H1 (cell line): ENCODE results near the gene LRP1-AS. TPM values are rescaled to one million over a fixed set of nuclear protein-coding genes. Genes with fewer than 3 reads are reported as not detected.

Experiments
- CTCF ChIA-PET: fragments of 300-600 bp; sonication (Branson Sonifier 250); formaldehyde crosslinking; loops from one replicate; lab custom pipeline; 2021; ENCODE audit not compliant: partially characterized antibody; lab: Charles Lee
- POLR2A ChIA-PET: fragments of 300-600 bp; sonication (Branson Sonifier 250); formaldehyde crosslinking; loops from one replicate; lab custom pipeline; 2021; ENCODE audit warnings: inconsistent platforms; ENCODE audit not compliant: partially characterized antibody; lab: Charles Lee
- DNase-seq, 2 experiments: peaks; one replicate each; pipeline versions ENCODE4 v3.0.0 to v3.0.0-alpha.2; 2010 to 2022; ENCODE audit warnings: low spot score in 2 of 2, low read depth in 1 of 2, mixed read lengths in 1 of 2
- FAIRE-seq: peaks from 2 replicates; lab custom pipeline; 2011; peaks lifted over from hg19 to GRCh38; lab: Jason Lieb, UNC
- H2AFZ ChIP-seq: 2 replicates; pipeline ENCODE4 v1.8.1; 2012; ENCODE audit warnings: low read length, inconsistent platforms
- H2AK5ac ChIP-seq: 2 replicates; pipeline ENCODE4 v1.6.1; 2013; ENCODE audit warnings: low read depth, low read length
- H2BK120ac ChIP-seq: replicated peaks from 2 replicates; pipeline ENCODE3; 2013; ENCODE audit warnings: low read depth, low read length, inconsistent platforms
- H2BK12ac ChIP-seq: 2 replicates; pipeline ENCODE4 v1.6.1; 2013; ENCODE audit warnings: low read depth, low read length
- H2BK15ac ChIP-seq: 2 replicates; pipeline ENCODE4 v1.6.1; 2013; ENCODE audit warnings: low read length
- H2BK20ac ChIP-seq: 2 replicates; pipeline ENCODE4 v1.6.1; 2013; ENCODE audit warnings: low read length
- H2BK5ac ChIP-seq: 2 replicates; pipeline ENCODE4 v1.6.1; 2013; ENCODE audit warnings: low read depth, low read length
- H3K14ac ChIP-seq: 2 replicates; pipeline ENCODE4 v1.6.1; 2013; ENCODE audit warnings: inconsistent platforms; ENCODE audit not compliant: insufficient read length
- H3K18ac ChIP-seq: 2 replicates; pipeline ENCODE4 v1.6.1; 2013; ENCODE audit warnings: low read length; ENCODE audit errors: extremely low read depth
- H3K23ac ChIP-seq: 2 replicates; pipeline ENCODE4 v1.6.1; 2013; ENCODE audit warnings: inconsistent platforms; ENCODE audit not compliant: insufficient read length
- H3K23me2 ChIP-seq: 2 replicates; pipeline ENCODE4 v1.6.1; 2013; ENCODE audit warnings: low read depth, low read length
- H3K27ac ChIP-seq: 2 replicates; pipeline ENCODE4 v1.6.1; 2011; ENCODE audit warnings: low read depth, low read length, inconsistent platforms
- H3K27me3 ChIP-seq, 4 experiments: replicated peaks in 1 of 4; 1 replicate in 1 of 4; 2 replicates in 3 of 4; pipeline versions ENCODE4 v1.6.1 to v1.8.1; 2011 to 2013; ENCODE audit warnings: low read length in 3 of 4, mild to moderate bottlenecking in 3 of 4, inconsistent platforms in 2 of 4, mixed read lengths in 2 of 4, moderate library complexity in 1 of 4; ENCODE audit not compliant: control insufficient read depth in 3 of 4, insufficient read depth in 3 of 4; ENCODE audit errors: extremely low read depth in 1 of 4
- H3K36me3 ChIP-seq, 4 experiments: 2 replicates each; pipeline versions ENCODE4 v1.6.1 to v1.8.1; 2011 to 2013; ENCODE audit warnings: mild to moderate bottlenecking in 4 of 4, low read length in 3 of 4, moderate library complexity in 2 of 4, control low read depth in 1 of 4, inconsistent platforms in 1 of 4; ENCODE audit not compliant: insufficient read depth in 4 of 4, control insufficient read depth in 2 of 4
- H3K4ac ChIP-seq: replicated peaks from 2 replicates; pipeline ENCODE3; 2013; ENCODE audit warnings: low read length, low read depth, mixed read lengths, inconsistent platforms; ENCODE audit not compliant: insufficient read length
- H3K4me1 ChIP-seq, 4 experiments: replicated peaks in 1 of 4; 1 replicate in 1 of 4; 2 replicates in 3 of 4; pipeline versions ENCODE4 v1.6.1 to v1.8.1; 2011 to 2013; ENCODE audit warnings: low read length in 3 of 4, inconsistent platforms in 2 of 4, mixed read lengths in 1 of 4; ENCODE audit not compliant: insufficient read depth in 4 of 4, control insufficient read depth in 3 of 4
- H3K4me2 ChIP-seq, 2 experiments: 2 replicates each; pipeline versions ENCODE4 v1.6.1 to v1.8.1; 2011 to 2013; ENCODE audit warnings: low read depth in 2 of 2, low read length in 2 of 2, control low read depth in 1 of 2, inconsistent platforms in 1 of 2, mild to moderate bottlenecking in 1 of 2; ENCODE audit not compliant: insufficient read depth in 1 of 2
- H3K4me3 ChIP-seq, 4 experiments: fragments of 200-600, 300-600 bp in 1 of 4; sonication (generic), shearing (Covaris generic), sonication (Bioruptor Twin) in 1 of 4; 2 replicates each; pipeline versions ENCODE4 v1.5.1 to v1.8.1; 2011 to 2016; ENCODE audit warnings: low read length in 4 of 4, low read depth in 3 of 4, control low read depth in 2 of 4, inconsistent platforms in 2 of 4, mild to moderate bottlenecking in 2 of 4, mixed read lengths in 1 of 4, moderate library complexity in 1 of 4; ENCODE audit not compliant: insufficient read depth in 2 of 4; ENCODE audit errors: extremely low read depth in 1 of 4
- H3K56ac ChIP-seq: replicated peaks from 2 replicates; pipeline ENCODE3; 2013; ENCODE audit warnings: low read depth, mild to moderate bottlenecking, mixed read lengths, low read length, inconsistent platforms; ENCODE audit not compliant: insufficient read length
- H3K79me1 ChIP-seq: 2 replicates; pipeline ENCODE4 v1.6.1; 2013; ENCODE audit warnings: low read depth, low read length, control low read depth
- H3K79me2 ChIP-seq, 2 experiments: 2 replicates each; pipeline versions ENCODE4 v1.6.1 to v1.8.1; 2012 to 2013; ENCODE audit warnings: low read length in 2 of 2, mild to moderate bottlenecking in 2 of 2, inconsistent platforms in 1 of 2; ENCODE audit not compliant: insufficient read depth in 2 of 2, control insufficient read depth in 1 of 2
- H3K9ac ChIP-seq, 4 experiments: replicated peaks in 1 of 4; 1 replicate in 1 of 4; 2 replicates in 3 of 4; pipeline versions ENCODE4 v1.6.1 to v1.8.1; 2011 to 2013; ENCODE audit warnings: low read depth in 3 of 4, low read length in 3 of 4, control low read depth in 2 of 4, mild to moderate bottlenecking in 2 of 4, moderate library complexity in 2 of 4, inconsistent platforms in 1 of 4; ENCODE audit errors: extremely low read depth in 1 of 4
- H3K9me3 ChIP-seq, 2 experiments: 2 replicates each; pipeline versions ENCODE4 v1.6.1 to v1.8.1; 2012 to 2013; ENCODE audit warnings: mild to moderate bottlenecking in 2 of 2, moderate library complexity in 2 of 2, control low read depth in 1 of 2, inconsistent platforms in 1 of 2, low read depth in 1 of 2, low read length in 1 of 2, mixed read lengths in 1 of 2; ENCODE audit not compliant: insufficient read depth in 2 of 2
- H4K20me1 ChIP-seq, 2 experiments: replicated peaks in 1 of 2; 2 replicates each; pipeline versions ENCODE3 to v1.8.1; 2011 to 2013; ENCODE audit warnings: inconsistent platforms in 2 of 2, low read length in 2 of 2, mild to moderate bottlenecking in 1 of 2; ENCODE audit not compliant: insufficient read depth in 2 of 2, control insufficient read depth in 1 of 2
- H4K5ac ChIP-seq: 2 replicates; pipeline ENCODE4 v1.6.1; 2013; ENCODE audit warnings: low read length, low read depth, mixed read lengths, inconsistent platforms; ENCODE audit not compliant: insufficient read length
- H4K8ac ChIP-seq: 2 replicates; pipeline ENCODE4 v1.8.0; 2013; ENCODE audit warnings: mild to moderate bottlenecking, moderate library complexity, low read length, inconsistent platforms; ENCODE audit not compliant: insufficient read depth; ENCODE audit errors: extremely low read depth
- H4K91ac ChIP-seq: replicated peaks from 2 replicates; pipeline ENCODE3; 2013; ENCODE audit warnings: low read length, mixed read lengths, inconsistent platforms; ENCODE audit not compliant: insufficient read length
- BRCA1 ChIP-seq: IDR thresholded peaks from 2 replicates; pipeline ENCODE4 v1.6.1; 2012; ENCODE audit warnings: low read depth, low read length, improper control_type of control experiment
- SIN3A ChIP-seq, 2 experiments: IDR thresholded peaks in 1 of 2; conservative IDR thresholded peaks in 1 of 2; 2 replicates each; pipeline ENCODE4 v1.6.1; 2011 to 2012; ENCODE audit warnings: low read length in 2 of 2, improper control_type of control experiment in 1 of 2, low read depth in 1 of 2, mild to moderate bottlenecking in 1 of 2
- SUZ12 ChIP-seq: fragments of 200-600 bp; sonication (generic); IDR thresholded peaks from 2 replicates; pipeline ENCODE4 v1.6.1; 2012; ENCODE audit warnings: mild to moderate bottlenecking, inconsistent platforms, low read length, moderate library complexity, mixed read lengths
- WGBS, 2 experiments: shearing (Covaris generic) in 1 of 2; methylation state at CpG; one replicate each; pipeline versions ENCODE4 v1.1.6 to v1.1.7; 2013 to 2015; ENCODE audit warnings: low lambda C conversion rate in 2 of 2, mixed read lengths in 2 of 2, inconsistent platforms in 1 of 2, low coverage in 1 of 2, missing lambda C conversion rate in 1 of 2; ENCODE audit not compliant: insufficient replicate concordance in 2 of 2, insufficient coverage in 1 of 2, insufficient read length in 1 of 2; ENCODE audit errors: extremely low coverage in 1 of 2, missing lambda C conversion rate in 1 of 2; 5-methylcytosine and 5-hydroxymethylcytosine counted together
- polyA plus RNA-seq, 7 experiments: library from polyadenylated mRNA; depleted of rRNA in 3 of 7; stranded (reverse) in 5 of 7; unstranded in 2 of 7; fragments of >200 nt in 5 of 7; fragments of 200-250 nt in 2 of 7; gene quantifications; 1 replicate in 5 of 7; 2 replicates in 1 of 7; 4 replicates in 1 of 7; pipeline versions ENCODE4 v1.2.1 to v1.2.3, GENCODE V29; 2011 to 2013; ENCODE audit warnings: missing spikeins in 2 of 7, mixed read lengths in 2 of 7
- total RNA-seq: library from RNA; stranded (reverse); fragmentation: NEBNext Ultra II Directional; extraction: Animal tissue kit (Norgen Biotek cat#: 25700); gene quantifications from 2 replicates; pipeline ENCODE4 v1.2.1, GENCODE V29; 2021

Gene LRP1-AS
- total and polyA plus RNA-seq, 2 of the 8 experiments (the other 6 are each of a cell fraction or from before 2014, with no cell fraction given), result not detected

- Histone ChIP-seq H3K9ac (no peak overlapping the region), H2BK120ac (no peak overlapping the region), H2BK15ac (0 out of 2 replicates have a peak overlapping the region, but pooled peaks have one; percentile 50), H2BK12ac (no peak overlapping the region), H2BK20ac (no peak overlapping the region), H3K79me1 (no peaks in the 10 kb centered on the region), H4K5ac (no peak overlapping the region), H3K27ac (no peak overlapping the region), H4K91ac (no peak overlapping the region), H3K4me2 (no peak overlapping the region), H3K36me3 (no peaks in the 10 kb centered on the region), H3K9me3 (no peaks in the 10 kb centered on the region), H3K23ac (no peak overlapping the region), H3K23me2 (no peaks in the 10 kb centered on the region), H2AFZ (no peak overlapping the region), H3K14ac (no peak overlapping the region), H3K56ac (no peak overlapping the region), H2AK5ac (no peak overlapping the region), H4K8ac (0 out of 2 replicates have a peak overlapping the region, but pooled peaks have one; percentile 5), H3K4me3 (no peak overlapping the region), H3K4me1 (no peaks in the 10 kb centered on the region), H3K18ac (no peak overlapping the region), H3K27me3 (peaks cover 0 to 2% (median under 1%) of the 10 kb centered on the region in 4 experiments; a peak in 1 of 7 replicates), H4K20me1 (no peaks in the 10 kb centered on the region), H3K79me2 (no peaks in the 10 kb centered on the region), H2BK5ac (no peak overlapping the region), H3K4ac (no peak overlapping the region)
- WGBS, 2 experiments, result 88% methylated on average over 1 of the region's 1 CpG; no CpG with 5 or more reads in 1 of the 2 experiments
- ChIA-PET CTCF (interaction anchor here (1.0 to 19.8 kb wide), 7 partner anchors 8 to 65 kb away, joined by 3 to 305 read pairs (median 5); no protein-coding TSS in a partner anchor), POLR2A (interaction anchor here (0.7 to 2.5 kb wide), 2 partner anchors 10 to 14 kb away, joined by 3 to 10 read pairs; partner anchors contain the start of gene LRP1)
- DNase-seq (no peak), FAIRE-seq (no peak)
- no peak for TF ChIP-seq SIN3A (conservative IDR thresholded peaks at IDR 0.05 in 1 of 2, IDR thresholded peaks at IDR 0.05 in 1 of 2; ENCODE audit: low read depth in 1 of 2, low read length in 2 of 2)
- no peak for TF ChIP-seq BRCA1
- TF ChIP-seq SUZ12, result no peak
These were observed 28.6 kb downstream of the LRP1-AS start for GRCh38 chr12:57118711-57119271.
